Measurements from ENCODE around the gene FUNDC1.

FUNDC1 gene

DNA sequence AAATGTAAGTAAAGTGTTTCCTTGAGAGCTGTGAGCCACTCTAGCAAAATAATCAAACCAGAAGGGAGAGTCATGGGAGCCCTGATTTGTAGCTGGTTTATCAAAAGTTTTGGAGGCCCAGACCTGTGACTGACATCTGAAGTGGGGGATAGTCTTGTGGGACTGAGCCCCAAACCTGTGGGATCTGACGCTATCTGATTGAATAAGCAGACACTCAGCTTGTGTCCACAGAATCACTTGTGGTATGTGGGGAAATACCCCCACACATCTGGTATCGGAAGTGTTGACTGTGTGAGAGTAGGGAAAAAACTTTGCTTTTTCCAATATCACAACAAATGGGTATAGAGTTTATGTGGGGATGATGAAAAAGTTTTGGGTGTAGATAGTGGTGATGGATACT, 35.4 kb downstream of the FUNDC1 start:
- Histone ChIP-seq H3K9ac (ENCODE audit: low read depth, low read length, poor library complexity, severe bottlenecking) (no peak overlapping the region), H3K4me2 (ENCODE audit: low read depth, low read length, poor library complexity, severe bottlenecking) (no peak overlapping the region), H3K36me3 (ENCODE audit: insufficient read depth, low read length) (no peaks in the 10 kb centered on the region), H3K4me3 (ENCODE audit: low read length, poor library complexity, severe bottlenecking) (no peak overlapping the region), H2AFZ (ENCODE audit: low read length) (no peak overlapping the region), H3K9me2 (replicated peaks; ENCODE audit: low read depth, low read length) (no peaks in the 10 kb centered on the region), H3K27me3 (ENCODE audit: insufficient read depth, low read length, poor library complexity, severe bottlenecking) (no peaks in the 10 kb centered on the region), H3K79me2 (ENCODE audit: insufficient read depth, low read length) (no peaks in the 10 kb centered on the region), H4K20me1 (ENCODE audit: insufficient read depth, low read length, poor library complexity, severe bottlenecking) (no peaks in the 10 kb centered on the region), H3F3A (ENCODE audit: low read depth) (no peaks in the 10 kb centered on the region), H3K9me3 (ENCODE audit: insufficient read depth, low read depth, low read length) (no peaks in the 10 kb centered on the region), H3K4me1 (ENCODE audit: insufficient read depth, low read length, poor library complexity, severe bottlenecking) (no peaks in the 10 kb centered on the region)
- no peak for TF ChIP-seq CTCF (conservative IDR thresholded peaks at IDR 0.05; ENCODE audit: low read length)
- no peak for TF ChIP-seq EZH2phosphoT487 (IDR thresholded peaks at IDR 0.05; ENCODE audit: borderline replicate concordance)

- Histone ChIP-seq H3K79me2 (ENCODE audit: insufficient read depth, low read length) (no peaks in the 10 kb centered on the region), H3F3A (ENCODE audit: low read depth) (no peaks in the 10 kb centered on the region), H3K9me2 (replicated peaks; ENCODE audit: low read depth, low read length) (no peaks in the 10 kb centered on the region), H2AFZ (ENCODE audit: low read length) (no peak overlapping the region), H3K9ac (ENCODE audit: low read depth, low read length, poor library complexity, severe bottlenecking) (no peak overlapping the region), H4K20me1 (ENCODE audit: insufficient read depth, low read length, poor library complexity, severe bottlenecking) (no peaks in the 10 kb centered on the region), H3K4me2 (ENCODE audit: low read depth, low read length, poor library complexity, severe bottlenecking) (no peak overlapping the region), H3K4me1 (ENCODE audit: insufficient read depth, low read length, poor library complexity, severe bottlenecking) (no peaks in the 10 kb centered on the region), H3K36me3 (ENCODE audit: insufficient read depth, low read length) (no peaks in the 10 kb centered on the region), H3K27me3 (ENCODE audit: insufficient read depth, low read length, poor library complexity, severe bottlenecking) (no peaks in the 10 kb centered on the region), H3K4me3 (ENCODE audit: low read length, poor library complexity, severe bottlenecking) (no peak overlapping the region), H3K9me3 (ENCODE audit: insufficient read depth, low read depth, low read length) (no peaks in the 10 kb centered on the region)
- TF ChIP-seq EZH2phosphoT487 (IDR thresholded peaks at IDR 0.05; ENCODE audit: borderline replicate concordance) (no peak), CTCF (conservative IDR thresholded peaks at IDR 0.05; ENCODE audit: low read length) (no peak)
Observed at GRCh38 chrX:44506678-44507077, 36.0 kb downstream of the FUNDC1 start.

- TF ChIP-seq CTCF (conservative IDR thresholded peaks at IDR 0.05; ENCODE audit: low read length), result no peak
- TF ChIP-seq EZH2phosphoT487 (IDR thresholded peaks at IDR 0.05; ENCODE audit: borderline replicate concordance), result no peak
- H3K79me2 ChIP-seq (ENCODE audit: insufficient read depth, low read length), result no peaks in the 10 kb centered on the region
- no peak overlapping the region for H3K9ac ChIP-seq (ENCODE audit: low read depth, low read length, poor library complexity, severe bottlenecking)
- no peaks in the 10 kb centered on the region for H3K36me3 ChIP-seq (ENCODE audit: insufficient read depth, low read length)
- no peaks in the 10 kb centered on the region for H3K27me3 ChIP-seq (ENCODE audit: insufficient read depth, low read length, poor library complexity, severe bottlenecking)
- H3K4me2 ChIP-seq (ENCODE audit: low read depth, low read length, poor library complexity, severe bottlenecking), result no peak overlapping the region
- H3K4me1 ChIP-seq (ENCODE audit: insufficient read depth, low read length, poor library complexity, severe bottlenecking), result no peaks in the 10 kb centered on the region
- no peaks in the 10 kb centered on the region for H3F3A ChIP-seq (ENCODE audit: low read depth)
- H4K20me1 ChIP-seq (ENCODE audit: insufficient read depth, low read length, poor library complexity, severe bottlenecking), result no peaks in the 10 kb centered on the region
- H2AFZ ChIP-seq (ENCODE audit: low read length), result no peak overlapping the region
- H3K9me3 ChIP-seq (ENCODE audit: insufficient read depth, low read depth, low read length), result no peaks in the 10 kb centered on the region
- no peaks in the 10 kb centered on the region for H3K9me2 ChIP-seq (replicated peaks; ENCODE audit: low read depth, low read length)
- no peak overlapping the region for H3K4me3 ChIP-seq (ENCODE audit: low read length, poor library complexity, severe bottlenecking)
Observed at GRCh38 chrX:44503560-44503959, 39.1 kb downstream of the FUNDC1 start.

Measured in Loucy (cell line).